Smooth muscle cell (in vitro differentiated cells): ENCODE results near the gene CBLIF. TPM values are rescaled to one million over a fixed set of nuclear protein-coding genes. Genes with fewer than 3 reads are reported as not detected.
"Not testable (repeated sequence)": the region's sequence is repeated elsewhere in the genome, so short reads cannot be mapped to it uniquely, and the experiment has no call there.

ENCODE experiments used
- DNase-seq: peaks from one replicate; lab custom pipeline; 2025; ENCODE audit not compliant: unreplicated experiment; lab: John Stamatoyannopoulos, UW
- H2AFZ ChIP-seq: fragments of 200-600 bp; sonication (generic); 2 replicates; pipeline ENCODE4 v1.6.0; 2016; ENCODE audit warnings: antibody characterized with exemption, low read depth, mild to moderate bottlenecking
- H3F3A ChIP-seq: fragments of 200-600 bp; sonication (generic); 2 replicates; pipeline ENCODE4 v1.6.0; 2017; ENCODE audit warnings: antibody characterized with exemption, low read depth
- H3K27ac ChIP-seq: fragments of 200-600 bp; sonication (generic); 2 replicates; pipeline ENCODE4 v1.5.1; 2016; ENCODE audit warnings: low read depth, mild to moderate bottlenecking
- H3K27me3 ChIP-seq: fragments of 200-600 bp; sonication (generic); 2 replicates; pipeline ENCODE4 v1.6.1; 2016; ENCODE audit warnings: low read depth, mild to moderate bottlenecking
- H3K36me3 ChIP-seq: fragments of 200-600 bp; sonication (generic); 2 replicates; pipeline ENCODE4 v1.5.1; 2016; ENCODE audit warnings: low read depth
- H3K4me1 ChIP-seq: fragments of 200-600 bp; sonication (generic); 2 replicates; pipeline ENCODE4 v1.5.1; 2016; ENCODE audit warnings: low read depth
- H3K4me2 ChIP-seq: fragments of 200-600 bp; sonication (generic); 2 replicates; pipeline ENCODE4 v1.6.0; 2016; ENCODE audit warnings: mild to moderate bottlenecking
- H3K4me3 ChIP-seq: fragments of 200-600 bp; sonication (generic); 2 replicates; pipeline ENCODE4 v1.5.1; 2016; ENCODE audit warnings: mild to moderate bottlenecking
- H3K79me2 ChIP-seq: fragments of 200-600 bp; sonication (generic); 2 replicates; pipeline ENCODE4 v1.6.0; 2016; ENCODE audit warnings: low read depth, mild to moderate bottlenecking
- H3K9ac ChIP-seq: fragments of 200-600 bp; sonication (generic); 2 replicates; pipeline ENCODE4 v1.6.0; 2016; ENCODE audit warnings: low read depth
- H3K9me3 ChIP-seq: fragments of 200-600 bp; sonication (generic); replicated peaks from 2 replicates; pipeline ENCODE4 v1.5.1; 2016; ENCODE audit warnings: low read depth
- H4K20me1 ChIP-seq: fragments of 200-600 bp; sonication (generic); 2 replicates; pipeline ENCODE4 v1.6.0; 2016; ENCODE audit warnings: low read depth
- CTCF ChIP-seq: fragments of 200-600 bp; sonication (generic); IDR thresholded peaks from 2 replicates; pipeline ENCODE4 v1.5.1; 2017; ENCODE audit warnings: borderline replicate concordance, mild to moderate bottlenecking, antibody characterized with exemption; ENCODE audit not compliant: insufficient read depth, poor library complexity, severe bottlenecking
- WGBS: methylation state at CpG from one replicate; pipeline ENCODE4 v1.1.7; 2016; ENCODE audit warnings: low lambda C conversion rate; 5-methylcytosine and 5-hydroxymethylcytosine counted together
- polyA plus RNA-seq: library from polyadenylated mRNA; unstranded; fragments of >200 nt; fragmentation: Nextera tagmentation; extraction: Ambion mirVana; gene quantifications from 2 replicates; pipeline ENCODE4 v1.2.1, GENCODE V29; 2016
- total RNA-seq: library from RNA; depleted of rRNA; stranded (reverse); fragments of >200 nt; gene quantifications from 2 replicates; pipeline ENCODE4 v1.2.3, GENCODE V29; 2014

CBLIF gene
- total and polyA plus RNA-seq, 2 experiments from 2014 or later = not detected

DNA sequence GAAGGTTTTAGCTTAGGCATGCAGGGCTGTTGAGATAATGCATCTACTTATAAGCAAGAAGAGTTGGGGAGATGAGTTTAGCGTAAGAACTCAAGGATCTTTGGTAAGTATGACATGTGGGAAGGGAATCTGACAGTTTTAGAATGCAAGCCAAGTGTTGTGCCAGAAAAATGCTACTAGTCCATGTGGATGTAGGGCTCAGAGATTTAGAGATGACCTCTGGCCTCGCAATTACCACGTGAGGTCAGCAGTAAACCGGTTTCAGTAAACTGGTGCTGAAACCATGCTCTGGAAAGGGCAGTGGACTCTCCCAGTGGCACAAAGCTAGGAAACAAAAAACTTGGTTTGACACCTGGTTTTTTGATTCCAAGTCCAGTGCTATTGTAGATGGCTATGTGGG lies 53.7 kb downstream of the CBLIF start:
- no peak overlapping the region for H2AFZ ChIP-seq
- no peak overlapping the region for H3K4me3 ChIP-seq
- H4K20me1 ChIP-seq = no peaks in the 10 kb centered on the region
- peaks cover 11% of the 10 kb centered on the region for H3K4me1 ChIP-seq
- TF ChIP-seq CTCF = no peak
- H3K79me2 ChIP-seq = no peaks in the 10 kb centered on the region
- no peak overlapping the region for H3K27ac ChIP-seq
- no peaks in the 10 kb centered on the region for H3K9me3 ChIP-seq
- no peak overlapping the region for H3K9ac ChIP-seq
- peaks cover 6% of the 10 kb centered on the region for H3K36me3 ChIP-seq
- H3F3A ChIP-seq = peaks cover 4% of the 10 kb centered on the region
- no peak overlapping the region for H3K4me2 ChIP-seq
- no peak for DNase-seq
- H3K27me3 ChIP-seq = no peaks in the 10 kb centered on the region
- WGBS = 80% methylated on average over 4 of the region's 4 CpGs

DNA sequence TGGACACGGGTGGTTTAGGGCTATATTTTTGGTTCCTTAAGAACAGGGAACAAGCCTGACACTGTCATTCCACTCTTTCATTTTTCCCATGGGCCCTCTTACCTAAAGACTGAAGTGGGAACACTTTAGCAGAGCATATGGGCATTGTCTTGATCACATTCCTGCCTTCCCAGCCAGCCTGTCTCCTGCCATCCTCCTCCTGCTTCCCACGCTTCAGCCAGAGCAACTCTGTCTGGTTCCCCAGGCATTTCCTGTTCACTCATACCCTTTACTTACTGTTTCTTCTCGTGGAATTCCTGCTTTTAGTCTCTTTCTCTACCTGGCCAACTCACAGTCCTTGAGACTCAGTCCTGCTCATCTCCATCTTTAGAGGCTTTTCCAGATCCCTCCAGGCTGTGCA lies 57.5 kb downstream of the CBLIF start:
- Histone ChIP-seq H2AFZ (peak overlapping the region; percentile 14), H3K27ac (peak overlapping the region; percentile 93), H3K27me3 (no peaks in the 10 kb centered on the region), H3K4me1 (peaks cover 11% of the 10 kb centered on the region), H3F3A (peaks cover 13% of the 10 kb centered on the region), H3K36me3 (no peaks in the 10 kb centered on the region), H3K4me2 (peak overlapping the region; percentile 51), H3K4me3 (no peak overlapping the region), H3K9me3 (no peaks in the 10 kb centered on the region), H4K20me1 (no peaks in the 10 kb centered on the region), H3K9ac (peak overlapping the region; percentile 66), H3K79me2 (peaks cover 5% of the 10 kb centered on the region)
- no peak for DNase-seq
- WGBS = 16% methylated on average over 3 of the region's 3 CpGs
- TF ChIP-seq CTCF = no peak

DNA sequence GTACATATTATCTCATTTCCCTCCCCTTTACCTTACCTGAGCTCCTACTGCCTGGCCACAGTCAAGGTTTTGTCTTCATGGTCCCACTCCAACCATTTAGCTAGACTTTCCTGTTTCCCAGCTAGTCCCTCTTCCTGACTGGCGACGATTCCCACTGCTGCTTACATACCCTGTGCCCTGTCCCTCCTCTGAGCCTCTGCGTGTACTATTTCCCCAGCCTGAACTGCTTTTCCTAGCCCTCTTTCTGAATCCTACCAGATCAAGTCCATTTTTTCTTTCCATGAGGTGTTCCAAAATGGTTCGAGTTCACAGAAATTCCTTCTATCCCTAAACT lies 58.1 kb downstream of the CBLIF start:
- no peak for TF ChIP-seq CTCF
- Histone ChIP-seq H4K20me1 (no peaks in the 10 kb centered on the region), H3K27me3 (no peaks in the 10 kb centered on the region), H3K4me1 (peaks cover 11% of the 10 kb centered on the region), H2AFZ (peak overlapping the region; percentile 7), H3K4me3 (no peak overlapping the region), H3K79me2 (peaks cover 5% of the 10 kb centered on the region), H3K9me3 (no peaks in the 10 kb centered on the region), H3K36me3 (no peaks in the 10 kb centered on the region), H3K4me2 (peak overlapping the region; percentile 51), H3K27ac (peak overlapping the region; percentile 93), H3K9ac (peak overlapping the region; percentile 66), H3F3A (peaks cover 13% of the 10 kb centered on the region)
- 59% methylated on average over 4 of the region's 4 CpGs for WGBS
- DNase-seq = no peak

GRCh38 chr11:59785818-59786217 lies 59.5 kb downstream of the CBLIF start:
- peaks cover 11% of the 10 kb centered on the region for H3K4me1 ChIP-seq
- H3F3A ChIP-seq = peaks cover 13% of the 10 kb centered on the region
- no peaks in the 10 kb centered on the region for H4K20me1 ChIP-seq
- no peak for TF ChIP-seq CTCF
- no peaks in the 10 kb centered on the region for H3K9me3 ChIP-seq
- no peak overlapping the region for H3K4me3 ChIP-seq
- WGBS = 95% methylated on average over 4 of the region's 4 CpGs
- H3K27ac ChIP-seq = peak overlapping the region; percentile 93
- no peak overlapping the region for H3K9ac ChIP-seq
- H2AFZ ChIP-seq = no peak overlapping the region
- no peak overlapping the region for H3K4me2 ChIP-seq
- no peaks in the 10 kb centered on the region for H3K36me3 ChIP-seq
- peaks cover 5% of the 10 kb centered on the region for H3K79me2 ChIP-seq
- no peak for DNase-seq
- no peaks in the 10 kb centered on the region for H3K27me3 ChIP-seq

DNA sequence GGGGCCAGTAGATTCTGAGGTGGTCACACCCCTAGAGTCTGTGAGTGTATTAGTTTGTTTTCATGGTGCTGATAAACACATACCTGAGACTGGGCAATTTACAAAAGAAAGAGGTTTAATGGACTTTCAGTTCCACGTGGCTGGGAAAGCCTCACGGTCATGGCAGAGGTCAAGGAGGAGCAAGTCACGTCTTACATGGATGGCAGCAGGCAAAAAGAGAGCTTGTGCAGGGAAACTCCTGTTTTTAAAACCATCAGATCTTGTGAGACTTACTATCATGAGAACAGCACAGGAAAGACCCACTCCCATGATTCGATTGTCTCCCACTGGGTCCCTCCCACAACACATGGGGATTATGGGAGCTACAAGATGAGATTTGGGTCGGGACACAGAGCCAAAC lies 60.9 kb downstream of the CBLIF start:
- H3K79me2 ChIP-seq, H3K9me3 ChIP-seq, H3K27ac ChIP-seq, H3K27me3 ChIP-seq, DNase-seq, H3K4me2 ChIP-seq, H3K9ac ChIP-seq, H4K20me1 ChIP-seq, H3K4me3 ChIP-seq, H3K36me3 ChIP-seq, H2AFZ ChIP-seq: not testable (repeated sequence)
- peaks cover 11% of the 10 kb centered on the region for H3K4me1 ChIP-seq
- peaks cover 13% of the 10 kb centered on the region for H3F3A ChIP-seq
- 94% methylated on average over 5 of the region's 5 CpGs for WGBS
